Measurements from ENCODE around the gene CPEB3.

Gene CPEB3

GRCh38 chr10:92014620-92015019 is 276.3 kb downstream of the CPEB3 start:
- DNase-seq, result no peak

- DNase-seq, result no peak
Observed at GRCh38 chr10:92011560-92012214, 279.2 kb downstream of the CPEB3 start.

- DNase-seq, result no peak
Observed at GRCh38 chr10:92010047-92010735, 280.7 kb downstream of the CPEB3 start.

GRCh38 chr10:92009445-92009844 is 281.4 kb downstream of the CPEB3 start:
- no peak for DNase-seq

GRCh38 chr10:92005978-92006377 is 284.9 kb downstream of the CPEB3 start:
- no peak for DNase-seq

- no peak for DNase-seq
Observed at GRCh38 chr10:92003258-92003657, 287.6 kb downstream of the CPEB3 start.

- DNase-seq, result no peak
Observed at GRCh38 chr10:92001995-92002394, 288.9 kb downstream of the CPEB3 start.

- DNase-seq, result no peak
Observed at GRCh38 chr10:92001581-92001980, 289.3 kb downstream of the CPEB3 start.
